IMR-90 (cell line): ENCODE measurements around the gene S100A11. TPM values are rescaled to one million over a fixed set of nuclear protein-coding genes. Genes with fewer than 3 reads are reported as not detected.

Experiments
- ATAC-seq: fragments of 200-7000 bp; cut with Tn5 transposase; 2 replicates; pipeline ENCODE4 v1.9.1; 2020; ENCODE audit warnings: low read depth, mild to moderate bottlenecking, moderate library complexity
- BruUV-seq: library from RNA; stranded (reverse); fragments of 400-500 nt; replicated peaks from 2 replicates; lab custom pipeline; 2021; lab: Mats Ljungman, UMichigan
- CTCF ChIA-PET: fragments of 300-600 bp; formaldehyde crosslinking; extraction: SDS; loops from one replicate; lab custom pipeline; 2021; ENCODE audit warnings: antibody characterized with exemption; lab: Yijun Ruan, JAX
- POLR2A ChIA-PET: fragments of 300-600 bp; sonication (Branson Sonifier 250); formaldehyde crosslinking; loops from one replicate; lab custom pipeline; 2022; ENCODE audit warnings: antibody characterized with exemption; ENCODE audit not compliant: unreplicated experiment; lab: Charles Lee
- DNase-seq: peaks from one replicate; pipeline ENCODE4 v3.0.0; 2013
- H2AFZ ChIP-seq: replicated peaks from 2 replicates; pipeline ENCODE3; 2013; ENCODE audit warnings: low read length, mild to moderate bottlenecking; ENCODE audit not compliant: poor library complexity
- H2AK5ac ChIP-seq: 2 replicates; pipeline ENCODE4 v1.6.1; 2013; ENCODE audit warnings: low read depth, low read length, inconsistent platforms
- H2AK9ac ChIP-seq: replicated peaks from 2 replicates; pipeline ENCODE3; 2013; ENCODE audit warnings: mild to moderate bottlenecking, low read depth, low read length, moderate library complexity; ENCODE audit not compliant: poor library complexity
- H2BK120ac ChIP-seq: 2 replicates; pipeline ENCODE4 v1.6.1; 2013; ENCODE audit warnings: low read depth, low read length, inconsistent platforms
- H2BK15ac ChIP-seq: 3 replicates; pipeline ENCODE4 v1.6.1; 2013; ENCODE audit warnings: low read depth, low read length, inconsistent platforms
- H2BK20ac ChIP-seq: 2 replicates; pipeline ENCODE4 v1.6.1; 2013; ENCODE audit warnings: low read depth, mild to moderate bottlenecking, inconsistent platforms, low read length, moderate library complexity
- H2BK5ac ChIP-seq: 2 replicates; pipeline ENCODE4 v1.6.1; 2013; ENCODE audit warnings: mild to moderate bottlenecking, low read depth, low read length, inconsistent platforms; ENCODE audit not compliant: poor library complexity, severe bottlenecking
- H3K14ac ChIP-seq: replicated peaks from 2 replicates; pipeline ENCODE4 v1.6.1; 2013; ENCODE audit warnings: low read depth, low read length, inconsistent platforms
- H3K18ac ChIP-seq: 2 replicates; pipeline ENCODE4 v1.6.1; 2013; ENCODE audit warnings: low read depth, low read length, control low read depth
- H3K23ac ChIP-seq: 2 replicates; pipeline ENCODE4 v1.6.1; 2013; ENCODE audit warnings: low read depth, low read length, inconsistent platforms
- H3K27ac ChIP-seq: 2 replicates; pipeline ENCODE4 v1.5.1; 2013; ENCODE audit warnings: mild to moderate bottlenecking, control low read depth, low read length; ENCODE audit not compliant: insufficient read depth
- H3K27me3 ChIP-seq: 2 replicates; pipeline ENCODE4 v1.6.1; 2013; ENCODE audit warnings: low read length; ENCODE audit not compliant: control insufficient read depth, insufficient read depth
- H3K36me3 ChIP-seq: 2 replicates; pipeline ENCODE4 v1.6.1; 2013; ENCODE audit warnings: low read length, mixed read lengths; ENCODE audit not compliant: control insufficient read depth, insufficient read depth
- H3K4ac ChIP-seq: 2 replicates; pipeline ENCODE4 v1.6.1; 2013; ENCODE audit warnings: low read depth, low read length, inconsistent platforms
- H3K4me1 ChIP-seq: 2 replicates; pipeline ENCODE4 v1.6.1; 2013; ENCODE audit warnings: low read length, mixed read lengths; ENCODE audit not compliant: control insufficient read depth, insufficient read depth
- H3K4me2 ChIP-seq: 2 replicates; pipeline ENCODE4 v1.6.1; 2013; ENCODE audit warnings: low read depth, mild to moderate bottlenecking, control low read depth, low read length, moderate library complexity
- H3K4me3 ChIP-seq: 2 replicates; pipeline ENCODE4 v1.5.1; 2013; ENCODE audit warnings: low read depth, mild to moderate bottlenecking, control low read depth, low read length, moderate library complexity; ENCODE audit not compliant: insufficient read depth
- H3K56ac ChIP-seq: 2 replicates; pipeline ENCODE4 v1.6.1; 2013; ENCODE audit warnings: low read length, inconsistent platforms; ENCODE audit not compliant: insufficient read depth; ENCODE audit errors: extremely low read depth
- H3K79me1 ChIP-seq, 2 experiments: 2 replicates each; pipeline ENCODE4 v1.6.1; 2013; ENCODE audit warnings: low read length in 2 of 2, inconsistent platforms in 1 of 2, low read depth in 1 of 2
- H3K9ac ChIP-seq: 2 replicates; pipeline ENCODE4 v1.6.1; 2013; ENCODE audit warnings: low read depth, low read length, control low read depth
- H3K9me1 ChIP-seq: 2 replicates; pipeline ENCODE4 v1.6.1; 2013; ENCODE audit warnings: low read length, inconsistent platforms; ENCODE audit not compliant: insufficient read depth
- H3K9me3 ChIP-seq: 2 replicates; pipeline ENCODE4 v1.6.1; 2013; ENCODE audit warnings: low read length; ENCODE audit not compliant: control insufficient read depth, insufficient read depth
- H4K20me1 ChIP-seq: 2 replicates; pipeline ENCODE4 v1.6.1; 2013; ENCODE audit warnings: low read length, inconsistent platforms; ENCODE audit not compliant: insufficient read depth
- H4K5ac ChIP-seq: 2 replicates; pipeline ENCODE4 v1.6.1; 2013; ENCODE audit warnings: mild to moderate bottlenecking, low read depth, low read length, control low read depth
- H4K8ac ChIP-seq, 2 experiments: 2 replicates each; pipeline ENCODE4 v1.6.1; 2013; ENCODE audit warnings: low read depth in 2 of 2, low read length in 2 of 2, control low read depth in 1 of 2, inconsistent platforms in 1 of 2
- H4K91ac ChIP-seq: 2 replicates; pipeline ENCODE4 v1.6.1; 2013; ENCODE audit warnings: low read depth, low read length, inconsistent platforms; ENCODE audit not compliant: insufficient read depth
- BHLHE40 ChIP-seq: fragments of 150-350 bp; IDR thresholded peaks from 2 replicates; pipeline ENCODE4 v1.6.1; 2016; ENCODE audit warnings: mild to moderate bottlenecking, low read depth, low read length
- CEBPB ChIP-seq: IDR thresholded peaks from 2 replicates; pipeline ENCODE4 v1.6.1; 2012; ENCODE audit warnings: low read depth, low read length, improper control_type of control experiment
- CHD1 ChIP-seq: IDR thresholded peaks from 2 replicates; pipeline ENCODE4 v1.6.1; 2012; ENCODE audit warnings: low read depth, low read length, improper control_type of control experiment
- FOS ChIP-seq: fragments of 150-350 bp; IDR thresholded peaks from 2 replicates; pipeline ENCODE4 v1.6.1; 2016; ENCODE audit warnings: low read depth, low read length
- MAFK ChIP-seq: IDR thresholded peaks from 2 replicates; pipeline ENCODE4 v1.6.1; 2012; ENCODE audit warnings: low read depth, low read length, improper control_type of control experiment
- MAZ ChIP-seq: IDR thresholded peaks from 2 replicates; pipeline ENCODE4 v1.6.1; 2012; ENCODE audit warnings: low read depth, mild to moderate bottlenecking, low read length, improper control_type of control experiment, moderate library complexity, borderline replicate concordance
- MXI1 ChIP-seq: IDR thresholded peaks from 2 replicates; pipeline ENCODE4 v1.6.1; 2012; ENCODE audit warnings: low read depth, mild to moderate bottlenecking, low read length, moderate library complexity, borderline replicate concordance
- NFE2L2 ChIP-seq: fragments of 150-350 bp; IDR thresholded peaks from 2 replicates; pipeline ENCODE4 v1.6.1; 2016; ENCODE audit warnings: low read depth, mild to moderate bottlenecking, low read length
- POLR2A ChIP-seq: IDR thresholded peaks from 2 replicates; pipeline ENCODE4 v1.6.1; 2012; ENCODE audit warnings: mild to moderate bottlenecking, low read depth, low read length
- RCOR1 ChIP-seq: IDR thresholded peaks from 2 replicates; pipeline ENCODE4 v1.6.1; 2012; ENCODE audit warnings: mild to moderate bottlenecking, low read length, improper control_type of control experiment; ENCODE audit not compliant: insufficient replicate concordance
- RFX5 ChIP-seq: IDR thresholded peaks from 2 replicates; pipeline ENCODE4 v1.8.0; 2012; ENCODE audit warnings: low read depth, mild to moderate bottlenecking, low read length, moderate library complexity
- SMC3 ChIP-seq: fragments of 150-350 bp; IDR thresholded peaks from 2 replicates; pipeline ENCODE4 v1.6.1; 2016; ENCODE audit warnings: low read depth, mild to moderate bottlenecking, antibody characterized with exemption, low read length, moderate library complexity
- WGBS, 2 experiments: methylation state at CpG; one replicate each; pipeline versions ENCODE4 v1.1.5 to v1.1.7; 2013; ENCODE audit warnings: missing lambda C conversion rate in 2 of 2; ENCODE audit not compliant: insufficient read length in 1 of 2; ENCODE audit errors: extremely low coverage in 2 of 2; 5-methylcytosine and 5-hydroxymethylcytosine counted together
- dilution Hi-C: fragments of 300-500 bp; cut with HindIII; formaldehyde crosslinking; loops from one replicate; pipeline ENCODE4 v1.14.3; 2018; ENCODE audit warnings: low sequenced_read_pairs; ENCODE audit not compliant: unreplicated experiment
- in situ Hi-C: fragments of 300-500 bp; cut with MboI; formaldehyde crosslinking; loops from 3 replicates; pipeline ENCODE4 v1.14.3; 2019; ENCODE audit warnings: low sequenced_read_pairs, inconsistent platforms, mixed read lengths
- intact Hi-C: fragments of 100-400 bp; cut with micrococcal nuclease; formaldehyde crosslinking; loops from 2 replicates; pipeline ENCODE4 v1.10.0; 2022
- polyA plus RNA-seq, 3 experiments: library from polyadenylated mRNA; depleted of rRNA; stranded (reverse); fragments of >200 nt; gene quantifications; 2 replicates each; pipeline ENCODE4 v1.2.3, GENCODE V29; 2012; ENCODE audit warnings: low replicate concordance in 1 of 3
- total RNA-seq: library from RNA; depleted of rRNA; stranded (reverse); fragments of >200 nt; gene quantifications from 2 replicates; pipeline ENCODE4 v1.2.3, GENCODE V29; 2012
- TF ChIP-seq, protein P1 (sequence below): fragments of 150-350 bp; IDR thresholded peaks from 2 replicates; pipeline ENCODE4 v1.6.1; 2017; ENCODE audit warnings: mild to moderate bottlenecking, antibody characterized with exemption, low read length, low read depth
- TF ChIP-seq, protein P2 (sequence below): fragments of 150-350 bp; IDR thresholded peaks from 2 replicates; pipeline ENCODE4 v1.6.1; 2016; ENCODE audit warnings: low read depth, mild to moderate bottlenecking, low read length, moderate library complexity, borderline replicate concordance
- TF ChIP-seq, protein P3 (sequence below): conservative IDR thresholded peaks from 2 replicates; pipeline ENCODE4 v1.5.1; 2012; ENCODE audit warnings: mild to moderate bottlenecking, low read depth, low read length, improper control_type of control experiment

The S100A11 gene
- total and polyA plus RNA-seq, 2 of the 4 experiments (the other 2 are of a cell fraction) = 167 to 1,402 TPM

DNA sequence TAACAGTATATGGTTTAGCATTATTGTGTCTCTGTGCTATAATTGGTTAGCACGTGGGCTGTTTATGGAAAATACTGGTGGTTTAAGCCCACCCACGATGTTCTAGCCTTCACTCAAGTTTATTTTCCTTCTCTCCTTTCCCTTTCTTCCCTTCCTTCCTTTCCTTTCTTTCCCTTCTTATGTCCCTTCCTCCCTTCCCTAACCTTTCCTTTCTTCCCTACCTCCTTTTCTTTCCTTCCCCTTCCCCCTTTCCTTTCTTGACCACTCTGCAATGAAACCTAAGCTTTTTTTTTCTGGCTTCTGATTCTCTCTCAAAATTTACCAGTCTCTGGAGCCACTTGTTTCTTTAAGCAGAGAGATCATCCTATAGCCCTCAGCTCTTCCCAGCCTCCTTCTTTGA lies 29.8 kb downstream of the S100A11 start:
- Histone ChIP-seq H3K56ac (no peak overlapping the region), H3K14ac (no peak overlapping the region), H3K36me3 (no peaks in the 10 kb centered on the region), H2BK20ac (no peak overlapping the region), H3K18ac (no peak overlapping the region; the same call in 1 of the 2 replicates), H3K9me3 (no peaks in the 10 kb centered on the region), H2BK120ac (no peak overlapping the region), H2BK5ac (no peak overlapping the region), H3K4me1 (no peaks in the 10 kb centered on the region), H3K4me3 (no peak overlapping the region), H3K79me1 (no peaks in the 10 kb centered on the region), H3K27me3 (peaks cover 40% of the 10 kb centered on the region), H3K9me1 (no peaks in the 10 kb centered on the region; the same call in 1 of the 2 replicates), H4K91ac (no peak overlapping the region), H4K5ac (no peak overlapping the region), H3K4me2 (no peak overlapping the region), H3K23ac (no peak overlapping the region), H4K8ac (no peak overlapping the region), H3K4ac (no peak overlapping the region), H2BK15ac (no peak overlapping the region), H3K9ac (no peak overlapping the region), H4K20me1 (no peaks in the 10 kb centered on the region), H2AK5ac (no peak overlapping the region), H2AFZ (no peak overlapping the region), H3K27ac (no peak overlapping the region), H2AK9ac (no peak overlapping the region)
- no TSS peak for BruUV-seq
- ATAC-seq (no peak), DNase-seq (no peak)
- intact Hi-C loops (no loop called here), in situ Hi-C loops (loop anchor here (10.0 kb wide), 1 partner anchor 122 kb away; no protein-coding TSS in a partner anchor), dilution Hi-C loops (loop anchor here (25.0 kb wide), 1 partner anchor 95 kb away; the partner anchor contains the start of gene THEM4)
- TF ChIP-seq CHD1 = no peak
- no peak for TF ChIP-seq RCOR1
- TF ChIP-seq MXI1 = no peak
- no peak for TF ChIP-seq CEBPB
- no peak for TF ChIP-seq BHLHE40
- TF ChIP-seq, protein P1, sequence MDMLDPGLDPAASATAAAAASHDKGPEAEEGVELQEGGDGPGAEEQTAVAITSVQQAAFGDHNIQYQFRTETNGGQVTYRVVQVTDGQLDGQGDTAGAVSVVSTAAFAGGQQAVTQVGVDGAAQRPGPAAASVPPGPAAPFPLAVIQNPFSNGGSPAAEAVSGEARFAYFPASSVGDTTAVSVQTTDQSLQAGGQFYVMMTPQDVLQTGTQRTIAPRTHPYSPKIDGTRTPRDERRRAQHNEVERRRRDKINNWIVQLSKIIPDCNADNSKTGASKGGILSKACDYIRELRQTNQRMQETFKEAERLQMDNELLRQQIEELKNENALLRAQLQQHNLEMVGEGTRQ = no peak
- TF ChIP-seq, protein P2, sequence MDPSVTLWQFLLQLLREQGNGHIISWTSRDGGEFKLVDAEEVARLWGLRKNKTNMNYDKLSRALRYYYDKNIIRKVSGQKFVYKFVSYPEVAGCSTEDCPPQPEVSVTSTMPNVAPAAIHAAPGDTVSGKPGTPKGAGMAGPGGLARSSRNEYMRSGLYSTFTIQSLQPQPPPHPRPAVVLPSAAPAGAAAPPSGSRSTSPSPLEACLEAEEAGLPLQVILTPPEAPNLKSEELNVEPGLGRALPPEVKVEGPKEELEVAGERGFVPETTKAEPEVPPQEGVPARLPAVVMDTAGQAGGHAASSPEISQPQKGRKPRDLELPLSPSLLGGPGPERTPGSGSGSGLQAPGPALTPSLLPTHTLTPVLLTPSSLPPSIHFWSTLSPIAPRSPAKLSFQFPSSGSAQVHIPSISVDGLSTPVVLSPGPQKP = no peak
- no peak for TF ChIP-seq RFX5
- TF ChIP-seq, protein P3, sequence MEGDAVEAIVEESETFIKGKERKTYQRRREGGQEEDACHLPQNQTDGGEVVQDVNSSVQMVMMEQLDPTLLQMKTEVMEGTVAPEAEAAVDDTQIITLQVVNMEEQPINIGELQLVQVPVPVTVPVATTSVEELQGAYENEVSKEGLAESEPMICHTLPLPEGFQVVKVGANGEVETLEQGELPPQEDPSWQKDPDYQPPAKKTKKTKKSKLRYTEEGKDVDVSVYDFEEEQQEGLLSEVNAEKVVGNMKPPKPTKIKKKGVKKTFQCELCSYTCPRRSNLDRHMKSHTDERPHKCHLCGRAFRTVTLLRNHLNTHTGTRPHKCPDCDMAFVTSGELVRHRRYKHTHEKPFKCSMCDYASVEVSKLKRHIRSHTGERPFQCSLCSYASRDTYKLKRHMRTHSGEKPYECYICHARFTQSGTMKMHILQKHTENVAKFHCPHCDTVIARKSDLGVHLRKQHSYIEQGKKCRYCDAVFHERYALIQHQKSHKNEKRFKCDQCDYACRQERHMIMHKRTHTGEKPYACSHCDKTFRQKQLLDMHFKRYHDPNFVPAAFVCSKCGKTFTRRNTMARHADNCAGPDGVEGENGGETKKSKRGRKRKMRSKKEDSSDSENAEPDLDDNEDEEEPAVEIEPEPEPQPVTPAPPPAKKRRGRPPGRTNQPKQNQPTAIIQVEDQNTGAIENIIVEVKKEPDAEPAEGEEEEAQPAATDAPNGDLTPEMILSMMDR = no peak
- TF ChIP-seq MAZ = no peak
- TF ChIP-seq SMC3 = no peak
- no peak for TF ChIP-seq NFE2L2
- no peak for TF ChIP-seq MAFK
- TF ChIP-seq FOS = no peak
- no peak for TF ChIP-seq POLR2A
- ChIA-PET CTCF (no interaction called here), POLR2A (no interaction called here)
- WGBS, 2 experiments = no CpG with 5 or more reads among the region's 2 CpGs
